ENCODE results near the gene FRMPD3.

Gene FRMPD3

GRCh38 chrX:107485013-107485412, 35.6 kb downstream of the FRMPD3 start:
- TF ChIP-seq POLR2AphosphoS5 (IDR thresholded peaks at IDR 0.05; ENCODE audit: low read depth): no peak
- TF ChIP-seq, protein P1, sequence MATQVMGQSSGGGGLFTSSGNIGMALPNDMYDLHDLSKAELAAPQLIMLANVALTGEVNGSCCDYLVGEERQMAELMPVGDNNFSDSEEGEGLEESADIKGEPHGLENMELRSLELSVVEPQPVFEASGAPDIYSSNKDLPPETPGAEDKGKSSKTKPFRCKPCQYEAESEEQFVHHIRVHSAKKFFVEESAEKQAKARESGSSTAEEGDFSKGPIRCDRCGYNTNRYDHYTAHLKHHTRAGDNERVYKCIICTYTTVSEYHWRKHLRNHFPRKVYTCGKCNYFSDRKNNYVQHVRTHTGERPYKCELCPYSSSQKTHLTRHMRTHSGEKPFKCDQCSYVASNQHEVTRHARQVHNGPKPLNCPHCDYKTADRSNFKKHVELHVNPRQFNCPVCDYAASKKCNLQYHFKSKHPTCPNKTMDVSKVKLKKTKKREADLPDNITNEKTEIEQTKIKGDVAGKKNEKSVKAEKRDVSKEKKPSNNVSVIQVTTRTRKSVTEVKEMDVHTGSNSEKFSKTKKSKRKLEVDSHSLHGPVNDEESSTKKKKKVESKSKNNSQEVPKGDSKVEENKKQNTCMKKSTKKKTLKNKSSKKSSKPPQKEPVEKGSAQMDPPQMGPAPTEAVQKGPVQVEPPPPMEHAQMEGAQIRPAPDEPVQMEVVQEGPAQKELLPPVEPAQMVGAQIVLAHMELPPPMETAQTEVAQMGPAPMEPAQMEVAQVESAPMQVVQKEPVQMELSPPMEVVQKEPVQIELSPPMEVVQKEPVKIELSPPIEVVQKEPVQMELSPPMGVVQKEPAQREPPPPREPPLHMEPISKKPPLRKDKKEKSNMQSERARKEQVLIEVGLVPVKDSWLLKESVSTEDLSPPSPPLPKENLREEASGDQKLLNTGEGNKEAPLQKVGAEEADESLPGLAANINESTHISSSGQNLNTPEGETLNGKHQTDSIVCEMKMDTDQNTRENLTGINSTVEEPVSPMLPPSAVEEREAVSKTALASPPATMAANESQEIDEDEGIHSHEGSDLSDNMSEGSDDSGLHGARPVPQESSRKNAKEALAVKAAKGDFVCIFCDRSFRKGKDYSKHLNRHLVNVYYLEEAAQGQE (IDR thresholded peaks at IDR 0.05; ENCODE audit: insufficient replicate concordance, low read depth): no peak
- Histone ChIP-seq H3K4me3 (replicated peaks; ENCODE audit: insufficient read depth, low read length) (no peak overlapping the region), H3K27ac (replicated peaks) (no peak overlapping the region), H3K27me3 (ENCODE audit: insufficient read depth, poor library complexity, severe bottlenecking) (no peaks in the 10 kb centered on the region)
- DNase-seq (ENCODE audit: low read depth in 1 of 2, low spot score in 1 of 2): no peak

GRCh38 chrX:107493141-107493540, 43.7 kb downstream of the FRMPD3 start:
- Histone ChIP-seq H3K4me3 (replicated peaks; ENCODE audit: insufficient read depth, low read length) (no peak overlapping the region), H3K27ac (replicated peaks) (no peak overlapping the region), H3K27me3 (ENCODE audit: insufficient read depth, poor library complexity, severe bottlenecking) (no peaks in the 10 kb centered on the region)
- no peak for TF ChIP-seq SPI1 (IDR thresholded peaks at IDR 0.05; ENCODE audit: borderline replicate concordance, low read depth)
- TF ChIP-seq, protein P1 (IDR thresholded peaks at IDR 0.05; ENCODE audit: insufficient replicate concordance, low read depth): no peak
- no peak for TF ChIP-seq CTCF (IDR thresholded peaks at IDR 0.05; ENCODE audit: insufficient read depth, low read length)
- TF ChIP-seq POLR2AphosphoS5 (IDR thresholded peaks at IDR 0.05; ENCODE audit: low read depth): no peak
- TF ChIP-seq GABPA (IDR thresholded peaks at IDR 0.05; ENCODE audit: low read depth): no peak
- no peak for DNase-seq (ENCODE audit: low read depth in 1 of 2, low spot score in 1 of 2)

GRCh38 chrX:107496786-107497185, 47.3 kb downstream of the FRMPD3 start:
- no peaks in the 10 kb centered on the region for H3K27me3 ChIP-seq (ENCODE audit: insufficient read depth, poor library complexity, severe bottlenecking)
- TF ChIP-seq POLR2AphosphoS5 (IDR thresholded peaks at IDR 0.05; ENCODE audit: low read depth) (no peak), GABPA (IDR thresholded peaks at IDR 0.05; ENCODE audit: low read depth) (no peak), SPI1 (IDR thresholded peaks at IDR 0.05; ENCODE audit: borderline replicate concordance, low read depth) (no peak), CTCF (IDR thresholded peaks at IDR 0.05; ENCODE audit: insufficient read depth, low read length) (no peak)
- TF ChIP-seq, protein P1 (IDR thresholded peaks at IDR 0.05; ENCODE audit: insufficient replicate concordance, low read depth): no peak
- H3K4me3 ChIP-seq (replicated peaks; ENCODE audit: insufficient read depth, low read length): no peak overlapping the region
- no peak for DNase-seq (ENCODE audit: low read depth in 1 of 2, low spot score in 1 of 2)
- H3K27ac ChIP-seq (replicated peaks): no peak overlapping the region
